A673 (cell line): ENCODE measurements around the gene CHRM4.

Source experiments
- EZH2 ChIP-seq: fragments of 200-600 bp; sonication (generic); IDR thresholded peaks from 2 replicates; pipeline ENCODE4 v1.6.1; 2017; ENCODE audit warnings: borderline replicate concordance, low read depth, mild to moderate bottlenecking, mixed read lengths, antibody characterized with exemption, low read length; ENCODE audit not compliant: poor library complexity, severe bottlenecking
- TF ChIP-seq, protein P1 (sequence below): fragments of 300-800, 200-600 bp; sonication (generic); conservative IDR thresholded peaks from 2 replicates; pipeline ENCODE4 v1.5.1; 2017; ENCODE audit warnings: low read depth, mild to moderate bottlenecking, antibody characterized with exemption, low read length, moderate library complexity, mixed read lengths

DNA sequence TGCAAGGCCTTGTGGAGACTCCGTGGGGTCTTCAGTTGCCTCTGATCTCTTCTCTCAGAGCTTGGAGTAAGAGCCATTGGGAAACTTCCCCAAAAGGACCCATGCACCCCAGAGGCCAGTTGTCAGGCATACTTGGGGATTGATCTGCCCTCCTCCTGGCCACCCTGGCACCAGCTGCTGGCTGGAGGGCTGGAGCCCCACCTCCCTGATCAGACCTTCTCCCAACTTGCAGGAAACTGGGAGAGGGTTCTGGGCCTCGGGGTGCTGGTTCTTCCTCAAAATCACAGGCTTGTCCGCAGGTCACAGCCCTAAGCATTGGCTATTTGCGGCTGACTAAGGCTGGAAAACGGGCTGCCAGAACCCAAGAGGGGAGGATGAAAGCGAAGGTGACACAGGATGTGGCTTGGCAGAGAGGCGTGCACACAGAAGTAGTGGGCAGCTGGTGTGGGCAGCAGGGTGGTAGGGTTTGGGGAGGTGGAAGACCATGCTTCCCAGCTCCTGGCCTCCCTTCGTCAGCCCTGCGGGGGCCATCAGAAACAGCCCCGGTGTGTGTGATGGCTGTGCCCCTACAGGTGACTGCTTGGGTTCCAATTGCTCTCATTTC is 45.6 kb downstream of the CHRM4 start:
- TF ChIP-seq, protein P1, sequence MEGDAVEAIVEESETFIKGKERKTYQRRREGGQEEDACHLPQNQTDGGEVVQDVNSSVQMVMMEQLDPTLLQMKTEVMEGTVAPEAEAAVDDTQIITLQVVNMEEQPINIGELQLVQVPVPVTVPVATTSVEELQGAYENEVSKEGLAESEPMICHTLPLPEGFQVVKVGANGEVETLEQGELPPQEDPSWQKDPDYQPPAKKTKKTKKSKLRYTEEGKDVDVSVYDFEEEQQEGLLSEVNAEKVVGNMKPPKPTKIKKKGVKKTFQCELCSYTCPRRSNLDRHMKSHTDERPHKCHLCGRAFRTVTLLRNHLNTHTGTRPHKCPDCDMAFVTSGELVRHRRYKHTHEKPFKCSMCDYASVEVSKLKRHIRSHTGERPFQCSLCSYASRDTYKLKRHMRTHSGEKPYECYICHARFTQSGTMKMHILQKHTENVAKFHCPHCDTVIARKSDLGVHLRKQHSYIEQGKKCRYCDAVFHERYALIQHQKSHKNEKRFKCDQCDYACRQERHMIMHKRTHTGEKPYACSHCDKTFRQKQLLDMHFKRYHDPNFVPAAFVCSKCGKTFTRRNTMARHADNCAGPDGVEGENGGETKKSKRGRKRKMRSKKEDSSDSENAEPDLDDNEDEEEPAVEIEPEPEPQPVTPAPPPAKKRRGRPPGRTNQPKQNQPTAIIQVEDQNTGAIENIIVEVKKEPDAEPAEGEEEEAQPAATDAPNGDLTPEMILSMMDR = no peak
- TF ChIP-seq EZH2 = no peak
